HG03571 (cell line): ENCODE measurements around the gene LRRC26.
"Not testable (repeated sequence)": the region's sequence is repeated elsewhere in the genome, so short reads cannot be mapped to it uniquely, and the experiment has no call there.

Source experiments
- ATAC-seq: cut with Tn5 transposase; IDR thresholded peaks from one replicate; pipeline ENCODE4 v1.9.1; 2021; ENCODE audit not compliant: unreplicated experiment

The LRRC26 gene

GRCh38 chr9:137139468-137140150, 30.2 kb downstream of the LRRC26 start:
- ATAC-seq: no peak

GRCh38 chr9:137138722-137139467, 31.0 kb downstream of the LRRC26 start, which contains the start of gene GRIN1:
Gene GRIN1, plus strand, starts transcription at chr9:137139154. Its CDS starts 333 bp downstream, at chr9:137139487.
- no peak for ATAC-seq

- no peak for ATAC-seq
Observed at GRCh38 chr9:137138058-137138721, 31.7 kb downstream of the LRRC26 start.

- ATAC-seq: no peak
Observed at GRCh38 chr9:137136881-137137607, 32.8 kb downstream of the LRRC26 start.

- no peak for ATAC-seq
Observed at GRCh38 chr9:137136261-137136880, 33.5 kb downstream of the LRRC26 start.

- ATAC-seq: not testable (repeated sequence)
Observed at GRCh38 chr9:137135154-137135553, 34.7 kb downstream of the LRRC26 start.

GRCh38 chr9:137134191-137134590, 35.7 kb downstream of the LRRC26 start:
- ATAC-seq: no peak

GRCh38 chr9:137130176-137130755, 39.6 kb downstream of the LRRC26 start:
- ATAC-seq: peak; percentile 15

- peak; percentile 77 for ATAC-seq
Observed at GRCh38 chr9:137129456-137130175, 40.2 kb downstream of the LRRC26 start.

GRCh38 chr9:137128862-137129455, 40.9 kb downstream of the LRRC26 start:
- no peak for ATAC-seq

- ATAC-seq: no peak
Observed at GRCh38 chr9:137128158-137128861, 41.5 kb downstream of the LRRC26 start.

GRCh38 chr9:137127301-137128157, 42.3 kb downstream of the LRRC26 start:
- ATAC-seq: no peak

GRCh38 chr9:137126786-137127185, 43.1 kb downstream of the LRRC26 start:
- ATAC-seq: no peak

GRCh38 chr9:137123952-137124462, 45.8 kb downstream of the LRRC26 start:
- ATAC-seq: not testable (repeated sequence)

- ATAC-seq: no peak
Observed at GRCh38 chr9:137123468-137123837, 46.4 kb downstream of the LRRC26 start.

GRCh38 chr9:137122796-137123467, 46.9 kb downstream of the LRRC26 start:
- ATAC-seq: not testable (repeated sequence)
